ENCODE measurements around the gene ADAMTS15. TPM values are rescaled to one million over a fixed set of nuclear protein-coding genes. Genes with fewer than 3 reads are reported as not detected.

ADAMTS15 gene
- polyA plus RNA-seq, 1 experiment: 5.6 TPM

DNA sequence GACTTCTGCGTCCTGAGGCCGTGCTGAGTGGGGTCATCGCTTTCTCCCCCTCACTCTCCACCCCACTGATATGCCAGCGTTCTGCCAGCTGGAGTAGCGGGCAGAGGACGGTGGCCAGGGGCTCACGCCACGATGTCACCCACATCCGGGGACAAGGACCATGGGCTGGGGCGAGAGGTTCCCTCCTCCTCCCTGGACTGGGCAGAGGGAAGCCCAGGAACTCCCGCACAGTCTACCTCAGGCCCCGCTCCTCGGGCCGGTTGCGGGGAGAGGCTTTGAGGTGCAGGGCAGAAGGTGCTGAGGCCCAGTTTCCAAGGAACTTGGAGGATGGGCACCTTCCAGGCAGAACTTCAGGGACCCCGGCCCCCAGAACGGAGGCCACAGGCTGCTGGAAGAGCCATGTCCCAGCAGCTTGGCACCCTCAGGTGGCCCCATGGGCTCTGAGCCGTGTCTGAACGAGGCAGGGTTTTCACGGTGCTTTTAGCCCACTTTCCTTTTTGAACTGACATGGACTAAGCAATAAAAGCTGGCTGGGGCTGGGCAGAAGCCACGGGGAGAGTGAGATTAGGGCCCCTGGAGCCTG is 25.4 kb downstream of the ADAMTS15 start:
- H3K27me3 ChIP-seq (ENCODE audit: control insufficient read depth, insufficient read depth, low read length): no peaks in the 10 kb centered on the region
- POLR2A ChIA-PET: no interaction called here
- DNase-seq (ENCODE audit: low read depth): no peak
- CTCF ChIA-PET: no interaction called here
- H3K36me3 ChIP-seq (ENCODE audit: control insufficient read depth, insufficient read depth, low read length): peaks cover 19% of the 10 kb centered on the region
- H3K4me3 ChIP-seq (ENCODE audit: low read depth, low read length): no peak overlapping the region
- no peak for TF ChIP-seq CTCF (IDR thresholded peaks at IDR 0.05; ENCODE audit: insufficient read depth, low read depth, low read length)

DNA sequence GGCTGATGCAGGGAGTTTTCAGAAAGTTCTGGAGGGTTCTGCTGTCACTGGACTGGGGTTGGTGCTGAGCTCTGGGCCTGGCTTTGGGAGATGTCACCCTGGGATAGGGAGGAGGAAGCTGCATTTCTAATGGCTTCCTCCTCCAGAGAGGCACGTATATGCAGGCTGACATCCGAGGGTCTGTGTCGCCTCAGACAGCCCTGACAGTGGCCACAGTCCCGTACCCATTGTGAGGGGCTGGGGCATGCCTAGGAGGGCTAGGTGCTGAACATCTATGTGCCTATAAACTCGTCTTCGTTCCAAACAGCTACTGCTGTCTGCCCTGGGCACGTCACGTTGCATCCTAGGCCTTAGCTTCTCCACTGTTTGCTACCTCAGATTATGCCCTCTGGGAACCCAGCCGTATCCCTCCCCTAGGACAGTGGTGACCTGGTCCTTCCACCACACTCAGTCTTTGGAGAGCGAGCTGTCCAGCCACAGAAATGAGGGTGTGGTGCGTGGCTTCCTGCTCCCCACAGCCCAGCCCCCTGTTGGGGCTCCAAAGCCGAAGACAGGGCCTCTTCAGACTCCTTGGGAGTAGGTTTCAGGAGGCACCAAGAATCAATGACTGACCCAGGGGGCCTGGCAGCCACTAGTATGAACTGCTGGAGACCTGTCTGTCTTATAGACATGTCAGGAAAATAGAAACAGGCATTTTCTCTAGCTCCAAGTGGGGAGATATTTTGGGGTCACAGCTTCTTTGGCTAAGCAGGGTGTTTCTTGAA is 26.4 kb downstream of the ADAMTS15 start:
- DNase-seq (ENCODE audit: low read depth): no peak
- ChIA-PET POLR2A (no interaction called here), CTCF (interaction anchor here (1.0 to 3.7 kb wide), 4 partner anchors 24 to 387 kb away, joined by 3 to 11 read pairs (median 6); no protein-coding TSS in a partner anchor)
- Histone ChIP-seq H3K4me3 (ENCODE audit: low read depth, low read length) (no peak overlapping the region), H3K27me3 (ENCODE audit: control insufficient read depth, insufficient read depth, low read length) (no peaks in the 10 kb centered on the region), H3K36me3 (ENCODE audit: control insufficient read depth, insufficient read depth, low read length) (peaks cover 16% of the 10 kb centered on the region)
- TF ChIP-seq CTCF (IDR thresholded peaks at IDR 0.05; ENCODE audit: insufficient read depth, low read depth, low read length): no peak

DNA sequence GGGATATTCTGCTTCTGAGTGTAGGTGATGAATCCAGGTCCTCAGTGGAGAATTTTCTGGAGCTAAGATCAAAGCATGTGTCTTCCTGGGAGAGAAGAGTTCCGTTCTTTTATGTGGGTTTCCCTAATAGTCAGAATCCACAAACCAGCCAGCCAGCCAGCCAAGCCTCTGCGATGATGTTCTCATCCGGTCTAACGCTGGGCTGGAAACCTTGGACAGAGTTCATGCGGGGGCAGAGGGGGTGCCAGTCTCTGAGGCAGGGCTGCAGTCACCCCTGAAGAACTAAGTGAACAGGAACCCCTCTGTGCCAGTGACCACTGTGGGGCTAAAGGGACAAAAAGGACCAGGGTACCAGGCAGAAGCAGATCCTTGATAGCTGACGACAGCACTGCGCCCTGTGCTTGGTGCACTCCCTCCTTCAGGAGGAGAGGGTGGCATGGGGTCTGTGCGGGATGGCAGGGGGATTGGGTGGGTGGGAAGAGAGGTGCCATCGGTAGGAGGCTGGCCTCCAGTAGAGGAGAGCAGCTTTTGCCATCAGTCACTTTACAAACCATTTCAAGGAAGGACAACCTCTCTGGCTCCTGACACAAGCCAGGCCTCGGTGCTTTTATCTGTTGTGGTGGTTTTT is 27.1 kb downstream of the ADAMTS15 start:
- Histone ChIP-seq H3K27me3 (ENCODE audit: control insufficient read depth, insufficient read depth, low read length) (no peaks in the 10 kb centered on the region), H3K4me3 (ENCODE audit: low read depth, low read length) (no peak overlapping the region), H3K36me3 (ENCODE audit: control insufficient read depth, insufficient read depth, low read length) (peaks cover 16% of the 10 kb centered on the region)
- DNase-seq (ENCODE audit: low read depth): no peak
- CTCF ChIA-PET: interaction anchor here (0.5 to 3.7 kb wide), 7 partner anchors 12 to 387 kb away, joined by 3 to 11 read pairs (median 3); no protein-coding TSS in a partner anchor
- TF ChIP-seq CTCF (IDR thresholded peaks at IDR 0.05; ENCODE audit: insufficient read depth, low read depth, low read length): no peak
- POLR2A ChIA-PET: no interaction called here

GRCh38 chr11:130476200-130476921 is 27.9 kb downstream of the ADAMTS15 start:
- TF ChIP-seq CTCF (IDR thresholded peaks at IDR 0.05; ENCODE audit: insufficient read depth, low read depth, low read length): no peak
- POLR2A ChIA-PET: interaction anchor here (0.5 kb wide), 1 partner anchor 12 kb away, joined by 4 read pairs; no protein-coding TSS in a partner anchor
- H3K27me3 ChIP-seq (ENCODE audit: control insufficient read depth, insufficient read depth, low read length): no peaks in the 10 kb centered on the region
- DNase-seq (ENCODE audit: low read depth): no peak
- CTCF ChIA-PET: interaction anchor here (0.5 to 3.7 kb wide), 11 partner anchors 11 to 386 kb away, joined by 3 to 11 read pairs (median 3); no protein-coding TSS in a partner anchor
- H3K36me3 ChIP-seq (ENCODE audit: control insufficient read depth, insufficient read depth, low read length): peaks cover 11% of the 10 kb centered on the region
- no peak overlapping the region for H3K4me3 ChIP-seq (ENCODE audit: low read depth, low read length)
